ENCODE results near the gene AP4E1. TPM values are rescaled to one million over a fixed set of nuclear protein-coding genes. Genes with fewer than 3 reads are reported as not detected.

Gene AP4E1
- total and polyA plus RNA-seq, 2 donors (not counting 3 experiments of a cell fraction or from before 2014, with no cell fraction given) = 1.6 to 9.8 TPM

GRCh38 chr15:51007131-51007666, 98.7 kb downstream of the AP4E1 start:
- Histone ChIP-seq H3K4me1 (ENCODE audit: control insufficient read depth, extremely low read depth, insufficient read depth, low read length) (peaks cover 10% of the 10 kb centered on the region), H3K9me1 (replicated peaks; ENCODE audit: control insufficient read depth, extremely low read depth, insufficient read depth, low read length) (no peaks in the 10 kb centered on the region), H2AFZ (ENCODE audit: low read depth, low read length) (no peak overlapping the region), H3K27ac (ENCODE audit: insufficient read depth, low read depth, low read length) (no peak overlapping the region), H3K27me3 (ENCODE audit: control insufficient read depth in 2 of 2, insufficient read depth in 2 of 2, low read length in 2 of 2) (no peaks in the 10 kb centered on the region), H3K36me3 (ENCODE audit: control insufficient read depth in 2 of 2, extremely low read depth in 1 of 2, insufficient read depth in 2 of 2, low read length in 2 of 2) (peaks cover 0 to 2% of the 10 kb centered on the region in 2 experiments), H3K4me3 (replicated peaks in 1 of 3; ENCODE audit: insufficient read depth in 1 of 3, low read depth in 1 of 3, low read length in 3 of 3) (no peak overlapping the region), H3K9me3 (replicated peaks; ENCODE audit: control insufficient read depth, insufficient read depth, low read length) (no peaks in the 10 kb centered on the region), H3K9ac (replicated peaks; ENCODE audit: extremely low read depth, insufficient read depth, low read length) (no peak overlapping the region), H3K4me2 (ENCODE audit: insufficient read depth, low read length) (no peak overlapping the region), H3K79me2 (ENCODE audit: control insufficient read depth, insufficient read depth, low read length) (no peaks in the 10 kb centered on the region), H4K20me1 (replicated peaks; ENCODE audit: control insufficient read depth, extremely low read depth, insufficient read depth, low read length) (no peaks in the 10 kb centered on the region)
- FAIRE-seq (no peak), DNase-seq (ENCODE audit: low read depth, low spot score) (no peak)
- TF ChIP-seq FOS (IDR thresholded peaks at IDR 0.05; ENCODE audit: borderline replicate concordance, insufficient read depth, low read length) = no peak
- no peak for TF ChIP-seq JUN (IDR thresholded peaks at IDR 0.05; ENCODE audit: borderline replicate concordance, insufficient read depth, insufficient read length, low read depth)
- no peak for TF ChIP-seq GATA2 (IDR thresholded peaks at IDR 0.05; ENCODE audit: insufficient read depth, insufficient read length, low read depth, low read length)
- TF ChIP-seq POLR2AphosphoS5 (IDR thresholded peaks at IDR 0.05; ENCODE audit: insufficient read depth, low read depth, low read length) = no peak
- TF ChIP-seq MAX (IDR thresholded peaks at IDR 0.05; ENCODE audit: insufficient read depth, insufficient read length) = no peak
- TF ChIP-seq CTCF (IDR thresholded peaks at IDR 0.05; ENCODE audit: extremely low read depth in 1 of 2, insufficient read depth in 1 of 2, low read depth in 1 of 2, low read length in 2 of 2) = no peak
- no peak for TF ChIP-seq EZH2 (IDR thresholded peaks at IDR 0.05; ENCODE audit: borderline replicate concordance, low read depth, low read length, severe bottlenecking)
- TF ChIP-seq POLR2A (IDR thresholded peaks at IDR 0.05; ENCODE audit: low read depth, low read length) = no peak
- no peak for TF ChIP-seq MYC (IDR thresholded peaks at IDR 0.05; ENCODE audit: low read depth, low read length)
- ChIA-PET CTCF (no interaction called here), POLR2A (no interaction called here)
- dilution Hi-C loops (cut with MboI; ENCODE audit: extremely low pct_ligation_motif_present, low sequenced_read_pairs) = no loop called here
- intact Hi-C loops (cut with micrococcal nuclease) = no loop called here
- no TSS peak for BruUV-seq (replicated peaks)

Measured in endothelial cell of umbilical vein (primary cell).